GM12873 (cell line): ENCODE data around the gene PVR.

Experiments used
- CTCF ChIP-seq: IDR thresholded peaks from 2 replicates; pipeline ENCODE4 v1.5.1; 2012; ENCODE audit warnings: low read depth, mild to moderate bottlenecking, moderate library complexity, low read length, control low read depth; ENCODE audit not compliant: insufficient read depth; ENCODE audit errors: missing control alignments

PVR gene

DNA sequence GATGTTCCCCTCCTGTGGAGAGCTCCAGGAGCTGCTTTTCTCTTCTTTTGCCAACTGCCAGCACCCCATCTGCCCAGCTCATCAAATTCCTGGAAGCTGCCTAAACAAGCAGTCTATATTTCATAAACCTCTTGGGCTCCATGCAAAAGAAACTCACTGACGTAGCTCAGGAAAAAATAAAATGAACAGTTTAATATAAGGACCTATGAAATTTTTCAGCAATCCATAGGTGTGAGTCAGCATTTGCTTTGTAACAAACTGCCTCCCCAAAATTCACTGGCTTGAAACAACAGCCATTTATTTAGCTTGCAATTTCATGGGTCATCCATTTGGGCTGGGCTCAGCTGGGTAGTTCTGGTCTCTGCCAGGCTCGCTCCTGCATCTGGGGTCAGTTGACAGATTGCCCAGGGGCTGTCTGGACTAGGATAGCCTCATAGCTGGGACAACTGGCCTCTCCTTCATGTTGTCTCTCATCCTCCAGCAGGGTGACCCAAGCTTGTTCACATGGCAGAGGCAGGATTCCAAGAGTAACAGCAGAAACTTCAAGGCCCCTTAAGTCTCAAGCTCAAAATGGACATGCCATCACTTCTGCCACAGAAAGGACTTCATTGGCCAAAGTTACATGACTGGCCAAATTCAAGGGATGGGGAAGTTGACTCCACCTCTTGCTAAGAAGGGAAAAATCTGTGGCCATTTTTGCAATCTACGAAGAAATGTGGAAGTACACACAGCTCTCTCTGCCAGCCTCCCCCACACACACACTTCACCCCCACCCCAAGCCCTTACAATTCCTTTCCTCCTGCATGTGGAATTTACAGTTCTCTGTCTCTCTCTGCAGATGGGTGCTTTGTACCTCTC, 7.9 kb upstream of the PVR start:
- TF ChIP-seq CTCF, result no peak

GRCh38 chr19:44636439-44637389, 7.0 kb upstream of the PVR start:
- TF ChIP-seq CTCF, result no peak

DNA sequence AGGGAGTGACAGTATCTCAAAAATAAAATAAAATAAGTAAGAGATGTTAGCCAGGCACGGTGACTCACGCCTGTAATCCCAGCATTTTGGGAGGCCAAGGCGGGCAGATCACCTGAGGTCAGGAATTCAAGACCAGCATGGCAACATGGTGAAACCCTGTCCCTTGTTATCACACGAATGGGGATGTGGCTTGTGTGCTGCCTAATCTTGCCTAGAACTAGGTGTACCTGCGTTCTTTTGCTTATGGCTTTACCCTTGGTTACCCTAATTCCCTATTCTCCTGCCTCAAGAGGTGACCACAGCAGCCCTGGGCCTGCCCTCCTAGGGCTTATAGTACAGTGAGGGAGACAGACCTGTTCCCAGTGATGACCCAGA, 6.3 kb upstream of the PVR start:
- no peak for TF ChIP-seq CTCF

DNA sequence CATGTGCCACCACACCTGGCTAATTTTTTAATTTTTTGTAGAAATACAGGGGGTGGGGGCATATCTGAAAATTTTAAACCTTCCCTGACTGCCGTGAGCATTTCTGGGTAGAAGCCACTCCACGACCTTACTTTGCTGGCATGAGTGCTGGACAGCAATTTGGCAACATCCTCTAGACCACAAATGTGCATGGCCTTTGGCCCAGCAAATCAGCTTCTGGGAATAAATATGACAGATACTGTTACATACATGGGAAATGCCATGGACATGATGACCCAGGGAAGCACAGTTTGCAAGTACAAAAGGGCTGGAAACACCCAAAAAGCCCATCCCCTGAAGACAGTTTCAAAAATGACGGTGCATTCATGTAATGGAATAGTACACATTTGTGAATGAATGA, 3.2 kb upstream of the PVR start:
- no peak for TF ChIP-seq CTCF

- TF ChIP-seq CTCF, result no peak
Measured at GRCh38 chr19:44641501-44642265, 2.0 kb upstream of the PVR start.

- TF ChIP-seq CTCF, result no peak
Measured at GRCh38 chr19:44642377-44642776, 1.3 kb upstream of the PVR start.

- TF ChIP-seq CTCF, result no peak
Measured at GRCh38 chr19:44644402-44645016, 799 bp downstream of the PVR start.
